Nephron (organoid): Measurements from ENCODE around the gene EHF.

ENCODE experiments used
- H3K27ac Mint-ChIP-seq, 3 experiments: 2 replicates each; pipeline ENCODE4 v1.8.0; 2020; ENCODE audit warnings: mixed read lengths in 3 of 3, mild to moderate bottlenecking in 2 of 3, moderate library complexity in 1 of 3
- H3K27me3 Mint-ChIP-seq: 2 replicates; pipeline ENCODE4 v1.8.0; 2021; ENCODE audit warnings: low read depth, mild to moderate bottlenecking, moderate library complexity, mixed read lengths
- H3K36me3 Mint-ChIP-seq: 2 replicates; pipeline ENCODE4 v1.8.0; 2020; ENCODE audit warnings: low read depth, mixed read lengths
- H3K4me1 Mint-ChIP-seq: 2 replicates; pipeline ENCODE4 v1.8.0; 2020; ENCODE audit warnings: mixed read lengths
- H3K4me3 Mint-ChIP-seq, 3 experiments: 2 replicates each; pipeline ENCODE4 v1.8.0; 2020; ENCODE audit warnings: mild to moderate bottlenecking in 3 of 3, mixed read lengths in 3 of 3, moderate library complexity in 2 of 3
- H3K9me3 Mint-ChIP-seq: 2 replicates; pipeline ENCODE4 v1.8.0; 2020; ENCODE audit warnings: mixed read lengths
- CTCF ChIP-seq, 3 experiments: fragments of 200-600 bp; sonication (generic); IDR thresholded peaks; one replicate each; pipeline ENCODE4 v1.5.0; 2021; ENCODE audit warnings: antibody characterized with exemption in 3 of 3; ENCODE audit not compliant: unreplicated experiment in 3 of 3

EHF gene

GRCh38 chr11:34613552-34614056 lies 7.3 kb upstream of the EHF start:
- H3K4me1 Mint-ChIP-seq = peaks cover 13% of the 10 kb centered on the region
- no peaks in the 10 kb centered on the region for H3K27me3 Mint-ChIP-seq
- no peak for TF ChIP-seq CTCF (IDR thresholded peaks at IDR 0.05; ENCODE audit: unreplicated experiment in 3 of 3)
- H3K9me3 Mint-ChIP-seq = no peaks in the 10 kb centered on the region
- H3K4me3 Mint-ChIP-seq = no peak overlapping the region
- H3K27ac Mint-ChIP-seq = no peak overlapping the region
- H3K36me3 Mint-ChIP-seq = no peaks in the 10 kb centered on the region

- H3K27me3 Mint-ChIP-seq = no peaks in the 10 kb centered on the region
- H3K27ac Mint-ChIP-seq = no peak overlapping the region
- H3K4me3 Mint-ChIP-seq = no peak overlapping the region
- TF ChIP-seq CTCF (IDR thresholded peaks at IDR 0.05; ENCODE audit: unreplicated experiment in 3 of 3) = no peak
- no peaks in the 10 kb centered on the region for H3K36me3 Mint-ChIP-seq
- H3K4me1 Mint-ChIP-seq = peaks cover 13% of the 10 kb centered on the region
- H3K9me3 Mint-ChIP-seq = no peaks in the 10 kb centered on the region
Observed at GRCh38 chr11:34614344-34615104, 6.4 kb upstream of the EHF start.

GRCh38 chr11:34616086-34616485 lies 4.8 kb upstream of the EHF start:
- no peak for TF ChIP-seq CTCF (IDR thresholded peaks at IDR 0.05; ENCODE audit: unreplicated experiment in 3 of 3)
- no peaks in the 10 kb centered on the region for H3K27me3 Mint-ChIP-seq
- H3K4me3 Mint-ChIP-seq = no peak overlapping the region
- H3K4me1 Mint-ChIP-seq = peaks cover 13% of the 10 kb centered on the region
- H3K27ac Mint-ChIP-seq = no peak overlapping the region
- H3K36me3 Mint-ChIP-seq = no peaks in the 10 kb centered on the region
- no peaks in the 10 kb centered on the region for H3K9me3 Mint-ChIP-seq

GRCh38 chr11:34616830-34617504 lies 3.9 kb upstream of the EHF start:
- Mint-ChIP-seq H3K9me3 (no peaks in the 10 kb centered on the region), H3K36me3 (no peaks in the 10 kb centered on the region), H3K4me3 (no peak overlapping the region), H3K27me3 (no peaks in the 10 kb centered on the region), H3K27ac (no peak overlapping the region), H3K4me1 (peaks cover 13% of the 10 kb centered on the region)
- TF ChIP-seq CTCF (IDR thresholded peaks at IDR 0.05; ENCODE audit: unreplicated experiment in 3 of 3) = no peak

GRCh38 chr11:34618406-34618805 lies 2.5 kb upstream of the EHF start:
- Mint-ChIP-seq H3K9me3 (no peaks in the 10 kb centered on the region), H3K4me1 (peaks cover 10% of the 10 kb centered on the region), H3K4me3 (no peak overlapping the region), H3K27me3 (no peaks in the 10 kb centered on the region), H3K36me3 (no peaks in the 10 kb centered on the region), H3K27ac (no peak overlapping the region)
- TF ChIP-seq CTCF (IDR thresholded peaks at IDR 0.05; ENCODE audit: unreplicated experiment in 3 of 3) = no peak
